Measurements from ENCODE around the gene SLMAP. TPM values are rescaled to one million over a fixed set of nuclear protein-coding genes. Genes with fewer than 3 reads are reported as not detected.

Gene SLMAP
- total RNA-seq, 1 donor from 2014 or later = 57.1 TPM

DNA sequence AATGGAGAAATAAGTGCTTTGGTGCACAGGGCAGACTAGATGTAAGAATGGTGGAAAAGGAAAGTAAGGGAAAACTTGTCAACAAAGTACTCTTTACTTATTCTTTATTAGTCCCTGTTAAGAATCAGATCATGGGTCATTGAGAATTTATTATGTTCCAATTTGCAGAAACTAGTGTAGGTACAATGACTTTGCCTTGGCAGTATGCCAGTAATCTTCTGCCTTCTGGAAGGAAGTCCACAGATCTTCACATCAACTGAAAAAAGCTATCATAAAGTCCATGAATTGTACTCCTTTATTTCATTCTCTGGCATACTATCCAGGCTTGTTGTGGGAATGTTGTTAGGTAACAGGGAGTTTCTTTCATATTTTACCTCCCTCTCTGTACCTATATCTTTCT, 163.9 kb downstream of the SLMAP start:
- CTCF ChIA-PET = no interaction called here
- Mint-ChIP-seq H3K27ac (no peak overlapping the region), H3K4me1 (no peaks in the 10 kb centered on the region), H3K9me3 (no peaks in the 10 kb centered on the region), H3K4me3 (no peak overlapping the region), H3K36me3 (ENCODE audit: low read depth) (peaks cover 78% of the 10 kb centered on the region), H3K27me3 (no peaks in the 10 kb centered on the region)
- ATAC-seq (ENCODE audit: low read depth) = no peak
- TF ChIP-seq, protein P1, sequence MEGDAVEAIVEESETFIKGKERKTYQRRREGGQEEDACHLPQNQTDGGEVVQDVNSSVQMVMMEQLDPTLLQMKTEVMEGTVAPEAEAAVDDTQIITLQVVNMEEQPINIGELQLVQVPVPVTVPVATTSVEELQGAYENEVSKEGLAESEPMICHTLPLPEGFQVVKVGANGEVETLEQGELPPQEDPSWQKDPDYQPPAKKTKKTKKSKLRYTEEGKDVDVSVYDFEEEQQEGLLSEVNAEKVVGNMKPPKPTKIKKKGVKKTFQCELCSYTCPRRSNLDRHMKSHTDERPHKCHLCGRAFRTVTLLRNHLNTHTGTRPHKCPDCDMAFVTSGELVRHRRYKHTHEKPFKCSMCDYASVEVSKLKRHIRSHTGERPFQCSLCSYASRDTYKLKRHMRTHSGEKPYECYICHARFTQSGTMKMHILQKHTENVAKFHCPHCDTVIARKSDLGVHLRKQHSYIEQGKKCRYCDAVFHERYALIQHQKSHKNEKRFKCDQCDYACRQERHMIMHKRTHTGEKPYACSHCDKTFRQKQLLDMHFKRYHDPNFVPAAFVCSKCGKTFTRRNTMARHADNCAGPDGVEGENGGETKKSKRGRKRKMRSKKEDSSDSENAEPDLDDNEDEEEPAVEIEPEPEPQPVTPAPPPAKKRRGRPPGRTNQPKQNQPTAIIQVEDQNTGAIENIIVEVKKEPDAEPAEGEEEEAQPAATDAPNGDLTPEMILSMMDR (IDR thresholded peaks at IDR 0.05) = no peak
- intact Hi-C loops (cut with micrococcal nuclease) = no loop called here
- no peak for DNase-seq
- POLR2A ChIA-PET = interaction anchor here (0.7 kb wide), 1 partner anchor 322 kb away, joined by 4 read pairs; no protein-coding TSS in a partner anchor

DNA sequence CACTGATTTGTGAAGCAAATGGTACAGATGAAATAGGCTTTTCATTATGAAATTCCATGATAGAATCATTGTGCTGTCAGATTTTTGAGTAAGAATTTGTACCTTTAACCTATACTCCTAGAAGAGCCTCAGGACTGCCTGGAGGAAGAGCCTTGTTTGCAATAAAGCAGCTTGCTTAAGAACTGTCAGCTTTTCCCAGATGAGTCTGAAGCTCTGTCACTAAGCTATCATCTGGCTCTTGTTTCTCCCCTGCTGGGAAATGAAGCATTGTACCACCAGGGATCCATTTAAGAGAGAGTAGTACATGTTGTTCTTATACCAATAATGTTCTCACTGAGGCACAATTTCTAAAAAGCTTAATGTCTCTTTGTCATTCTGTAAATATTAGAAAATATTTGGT, 167.0 kb downstream of the SLMAP start:
- no peaks in the 10 kb centered on the region for H3K27me3 Mint-ChIP-seq
- TF ChIP-seq, protein P1 (IDR thresholded peaks at IDR 0.05) = no peak
- H3K4me3 Mint-ChIP-seq = no peak overlapping the region
- intact Hi-C loops (cut with micrococcal nuclease) = no loop called here
- no peaks in the 10 kb centered on the region for H3K4me1 Mint-ChIP-seq
- no peak for DNase-seq
- ChIA-PET CTCF (interaction anchor here (0.7 kb wide), 2 partner anchors 99 to 179 kb away, joined by 3 read pairs; no protein-coding TSS in a partner anchor), POLR2A (no interaction called here)
- H3K27ac Mint-ChIP-seq = no peak overlapping the region
- ATAC-seq (ENCODE audit: low read depth) = no peak
- H3K9me3 Mint-ChIP-seq = no peaks in the 10 kb centered on the region
- peaks cover 75% of the 10 kb centered on the region for H3K36me3 Mint-ChIP-seq (ENCODE audit: low read depth)

DNA sequence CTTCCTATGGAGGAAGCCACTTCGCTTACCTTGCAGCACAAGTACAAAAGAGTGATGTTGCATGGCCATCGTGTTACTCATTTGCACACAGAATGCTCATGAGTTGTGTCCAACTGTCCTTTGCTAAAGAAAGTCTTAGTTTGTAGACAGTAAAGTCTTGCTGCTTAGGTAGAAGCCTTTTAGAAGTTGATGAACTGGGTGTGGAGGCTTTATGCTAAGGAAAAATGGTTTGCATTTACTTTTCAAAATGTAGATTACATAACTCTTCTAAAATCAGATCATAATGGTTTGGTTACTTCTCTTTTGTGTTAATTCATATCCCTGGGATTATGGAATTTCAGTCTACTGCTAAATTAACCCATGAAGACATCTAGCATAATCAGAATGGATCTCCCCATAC, 167.6 kb downstream of the SLMAP start:
- intact Hi-C loops (cut with micrococcal nuclease) = no loop called here
- Mint-ChIP-seq H3K4me1 (no peaks in the 10 kb centered on the region), H3K27me3 (no peaks in the 10 kb centered on the region), H3K9me3 (no peaks in the 10 kb centered on the region), H3K36me3 (ENCODE audit: low read depth) (peaks cover 73% of the 10 kb centered on the region), H3K27ac (no peak overlapping the region), H3K4me3 (no peak overlapping the region)
- TF ChIP-seq, protein P1 (IDR thresholded peaks at IDR 0.05) = no peak
- ATAC-seq (ENCODE audit: low read depth) = no peak
- ChIA-PET POLR2A (no interaction called here), CTCF (interaction anchor here (0.6 kb wide), 1 partner anchor 773 kb away, joined by 3 read pairs; no protein-coding TSS in a partner anchor)
- no peak for DNase-seq

DNA sequence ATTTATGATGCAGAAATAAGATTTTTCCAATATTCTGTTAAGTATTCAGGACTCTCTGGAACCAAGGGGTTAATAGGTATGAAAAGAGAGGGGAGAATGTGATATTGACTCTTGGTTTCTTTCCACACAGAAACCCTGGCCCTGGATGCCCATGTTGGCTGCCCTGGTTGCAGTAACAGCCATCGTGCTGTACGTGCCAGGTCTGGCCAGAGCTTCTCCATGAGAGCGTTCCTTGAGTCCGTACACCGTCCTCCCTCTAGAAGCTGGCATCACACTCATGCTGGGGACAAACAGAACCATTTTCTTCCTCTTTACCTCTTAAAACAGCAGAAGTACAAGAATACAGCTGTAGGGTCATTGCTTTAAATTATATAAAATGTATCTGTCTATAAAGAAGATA, 171.1 kb downstream of the SLMAP start:
- CTCF ChIA-PET = no interaction called here
- POLR2A ChIA-PET = no interaction called here
- intact Hi-C loops (cut with micrococcal nuclease) = no loop called here
- TF ChIP-seq, protein P1 (IDR thresholded peaks at IDR 0.05) = no peak
- H3K9me3 Mint-ChIP-seq = no peaks in the 10 kb centered on the region
- H3K4me3 Mint-ChIP-seq = no peak overlapping the region
- H3K27me3 Mint-ChIP-seq = no peaks in the 10 kb centered on the region
- ATAC-seq (ENCODE audit: low read depth) = no peak
- no peak overlapping the region for H3K27ac Mint-ChIP-seq
- no peaks in the 10 kb centered on the region for H3K4me1 Mint-ChIP-seq
- H3K36me3 Mint-ChIP-seq (ENCODE audit: low read depth) = peaks cover 72% of the 10 kb centered on the region
- DNase-seq = no peak

DNA sequence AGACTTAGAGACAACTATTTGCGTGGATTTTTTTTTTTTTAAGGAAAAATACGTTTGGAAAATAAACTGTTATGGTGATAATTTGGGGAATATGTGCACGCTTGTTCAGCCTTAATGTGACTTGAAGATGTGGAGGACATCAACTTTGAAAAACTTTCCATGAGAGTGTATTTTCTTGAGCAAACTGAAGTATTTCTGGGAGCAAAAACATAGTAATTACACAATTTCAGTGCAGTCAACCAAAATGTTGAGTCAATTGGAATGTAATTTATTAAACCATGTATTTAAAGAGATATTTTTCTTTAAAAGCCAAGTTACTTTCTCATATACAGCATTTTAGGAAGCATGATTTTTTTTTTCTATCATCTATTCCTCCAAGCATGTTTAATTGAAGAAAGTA, 171.8 kb downstream of the SLMAP start:
- no peak overlapping the region for H3K27ac Mint-ChIP-seq
- H3K9me3 Mint-ChIP-seq = no peaks in the 10 kb centered on the region
- ATAC-seq (ENCODE audit: low read depth) (no peak), DNase-seq (no peak)
- no peaks in the 10 kb centered on the region for H3K4me1 Mint-ChIP-seq
- H3K4me3 Mint-ChIP-seq = no peak overlapping the region
- H3K36me3 Mint-ChIP-seq (ENCODE audit: low read depth) = peaks cover 70% of the 10 kb centered on the region
- ChIA-PET POLR2A (no interaction called here), CTCF (no interaction called here)
- TF ChIP-seq, protein P1 (IDR thresholded peaks at IDR 0.05) = no peak
- no peaks in the 10 kb centered on the region for H3K27me3 Mint-ChIP-seq
- intact Hi-C loops (cut with micrococcal nuclease) = no loop called here

All from activated B cell treated with CpG ODN at 0.5 μM for 24 hours (primary cell).